GM19468 (cell line): ENCODE data around the gene EFNA4.

Source experiments
- ATAC-seq: cut with Tn5 transposase; IDR thresholded peaks from one replicate; pipeline ENCODE4 v1.9.1; 2021; ENCODE audit warnings: mild to moderate bottlenecking, moderate library complexity, moderate number of reproducible peaks; ENCODE audit not compliant: unreplicated experiment; ENCODE audit errors: extremely low read depth

EFNA4 gene

DNA sequence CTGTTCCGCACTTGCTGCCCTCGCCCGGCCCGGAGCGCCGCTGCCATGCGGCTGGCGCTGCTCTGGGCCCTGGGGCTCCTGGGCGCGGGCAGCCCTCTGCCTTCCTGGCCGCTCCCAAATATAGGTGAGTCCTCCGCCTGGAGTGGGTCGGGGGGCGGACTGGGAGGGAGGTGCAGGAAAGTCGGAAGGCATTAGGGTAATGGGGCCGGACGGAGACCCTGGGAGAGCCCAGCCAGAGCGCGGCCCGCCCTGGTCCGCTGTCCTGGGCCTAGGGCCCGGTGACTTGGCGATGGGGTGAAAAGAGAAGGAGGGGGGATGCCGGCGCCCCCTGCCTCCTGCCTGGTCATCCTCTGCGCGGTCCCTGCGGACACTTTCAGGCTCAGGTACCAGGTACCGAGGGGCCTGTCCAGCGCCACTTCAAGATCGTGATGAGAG, 12.2 kb upstream of the EFNA4 start:
- no peak for ATAC-seq

DNA sequence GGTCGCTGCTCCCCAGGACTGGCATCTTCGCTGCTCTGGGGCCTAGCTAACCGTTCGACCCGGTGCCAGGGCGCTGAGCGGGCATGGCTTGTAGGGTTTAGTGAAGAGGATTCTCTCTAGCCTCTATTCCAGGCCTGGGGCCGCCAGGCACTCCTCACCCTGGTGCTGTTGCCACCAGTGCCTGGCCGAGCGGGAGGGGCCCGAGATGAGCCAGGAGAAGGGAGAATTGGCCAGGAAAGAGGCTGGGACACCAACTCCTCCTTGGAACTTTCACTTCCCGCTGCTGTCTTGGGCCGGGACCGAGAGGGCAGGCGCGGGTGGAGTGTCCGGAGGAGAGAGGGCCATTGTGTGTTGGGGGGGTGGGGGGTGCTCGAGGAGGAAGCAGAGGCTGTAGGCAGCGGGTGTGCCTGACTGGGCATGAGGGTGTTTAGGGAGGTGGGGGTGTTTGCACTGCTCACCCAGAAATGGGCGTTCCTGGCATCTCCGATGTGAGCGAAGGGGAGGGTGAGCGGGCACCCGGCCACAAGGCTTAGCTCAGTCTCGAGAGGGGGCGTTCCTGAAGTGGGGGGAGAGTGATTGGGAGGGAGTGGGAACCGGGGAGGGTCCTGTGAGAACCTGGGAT, 11.7 kb upstream of the EFNA4 start:
- ATAC-seq, result no peak

DNA sequence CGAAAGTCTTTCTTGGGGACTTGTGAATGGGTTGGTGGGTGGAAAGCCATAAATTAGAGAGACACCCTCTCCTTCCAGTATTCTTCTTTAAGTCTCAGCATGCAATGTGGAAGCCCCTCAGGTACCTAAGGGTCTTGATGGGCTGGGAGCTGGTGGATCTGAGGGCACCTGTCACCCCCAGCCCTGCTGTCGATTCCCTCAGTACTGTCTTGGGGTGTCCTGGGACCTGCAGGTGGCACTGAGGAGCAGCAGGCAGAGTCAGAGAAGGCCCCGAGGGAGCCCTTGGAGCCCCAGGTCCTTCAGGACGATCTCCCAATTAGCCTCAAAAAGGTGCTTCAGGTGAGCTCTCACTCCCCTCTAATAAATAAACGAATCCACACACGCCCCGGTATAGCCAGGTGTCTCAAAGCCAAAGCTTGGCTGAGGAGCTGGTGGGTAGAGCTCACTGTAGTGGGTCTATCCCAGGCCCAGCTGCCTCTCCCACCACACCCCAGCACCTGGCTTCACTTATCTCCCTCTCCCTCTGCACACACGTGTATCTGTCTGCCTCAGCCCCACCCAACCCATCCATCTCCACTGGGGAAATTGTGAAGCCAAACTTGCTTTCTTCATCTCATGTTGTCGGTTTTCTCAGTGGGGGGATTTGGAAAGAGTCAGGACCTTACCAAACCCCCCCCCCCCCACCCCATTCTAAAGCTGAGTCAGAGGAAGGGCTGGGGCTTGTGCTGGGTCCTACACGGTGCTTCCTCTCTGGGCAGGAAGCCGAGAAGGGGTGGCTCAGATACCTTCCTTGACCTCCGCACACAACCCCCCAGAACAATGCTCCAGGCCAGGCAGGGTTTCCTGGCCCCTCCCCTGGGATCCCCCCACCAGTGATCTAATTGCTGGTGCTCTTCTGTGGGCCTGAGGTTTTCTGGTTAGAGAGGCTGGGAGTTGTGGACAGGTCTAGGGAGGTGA, 10.8 kb upstream of the EFNA4 start:
- ATAC-seq, result no peak

DNA sequence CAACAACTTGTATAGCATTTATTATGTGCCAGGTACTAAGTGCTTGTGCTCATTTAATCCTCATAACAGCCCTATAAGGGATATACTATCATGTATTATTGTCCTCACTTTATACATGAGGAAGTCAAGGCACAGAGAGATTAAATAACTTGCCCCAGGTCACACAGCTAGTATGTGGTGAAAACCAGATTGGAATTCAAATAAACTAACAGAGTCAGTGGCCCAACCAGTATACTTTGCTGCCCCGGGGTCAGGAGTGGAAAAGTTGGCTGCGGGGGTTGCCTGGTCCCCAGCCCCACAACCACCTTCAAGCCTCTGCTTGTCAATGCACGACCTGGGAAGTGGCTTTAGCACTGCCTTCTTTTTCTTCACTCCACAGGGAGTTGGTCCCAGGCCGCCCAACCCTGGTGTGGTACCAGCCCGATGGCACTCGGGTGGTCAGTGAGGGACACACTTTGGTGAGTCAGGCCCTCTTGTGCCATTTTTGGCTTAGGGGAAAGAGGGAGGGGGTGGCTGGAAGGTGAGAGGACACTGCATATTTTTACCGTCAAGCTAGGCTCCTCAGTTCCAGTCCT, 9.9 kb upstream of the EFNA4 start:
- no peak for ATAC-seq

DNA sequence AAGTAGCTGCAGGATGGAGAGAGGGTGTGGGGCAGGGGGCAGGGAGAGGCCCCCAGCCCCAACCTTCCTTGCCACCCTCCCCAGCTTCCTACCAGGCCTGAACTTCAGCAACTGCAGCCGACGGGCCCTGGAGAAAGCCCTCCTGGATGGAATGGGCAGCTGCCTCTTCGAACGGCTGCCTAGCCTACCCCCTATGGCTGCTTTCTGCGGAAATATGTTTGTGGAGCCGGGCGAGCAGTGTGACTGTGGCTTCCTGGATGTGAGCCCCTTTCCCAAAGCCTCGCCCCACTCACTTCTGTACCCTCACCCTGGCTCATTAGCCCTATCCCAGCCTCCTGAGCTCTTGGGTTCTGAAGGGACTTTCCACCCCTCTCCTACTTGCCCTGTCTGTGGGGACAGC, 6.4 kb upstream of the EFNA4 start:
- ATAC-seq, result no peak

DNA sequence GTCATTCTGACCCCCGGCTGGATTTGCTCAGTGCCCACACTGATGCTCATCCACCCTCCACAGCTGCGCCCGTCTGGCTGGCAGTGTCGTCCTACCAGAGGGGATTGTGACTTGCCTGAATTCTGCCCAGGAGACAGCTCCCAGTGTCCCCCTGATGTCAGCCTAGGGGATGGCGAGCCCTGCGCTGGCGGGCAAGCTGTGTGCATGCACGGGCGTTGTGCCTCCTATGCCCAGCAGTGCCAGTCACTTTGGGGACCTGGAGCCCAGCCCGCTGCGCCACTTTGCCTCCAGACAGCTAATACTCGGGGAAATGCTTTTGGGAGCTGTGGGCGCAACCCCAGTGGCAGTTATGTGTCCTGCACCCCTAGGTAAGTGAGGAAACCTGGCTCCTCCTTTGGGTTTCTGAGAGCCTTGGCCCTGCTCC, 5.7 kb upstream of the EFNA4 start:
- no peak for ATAC-seq

DNA sequence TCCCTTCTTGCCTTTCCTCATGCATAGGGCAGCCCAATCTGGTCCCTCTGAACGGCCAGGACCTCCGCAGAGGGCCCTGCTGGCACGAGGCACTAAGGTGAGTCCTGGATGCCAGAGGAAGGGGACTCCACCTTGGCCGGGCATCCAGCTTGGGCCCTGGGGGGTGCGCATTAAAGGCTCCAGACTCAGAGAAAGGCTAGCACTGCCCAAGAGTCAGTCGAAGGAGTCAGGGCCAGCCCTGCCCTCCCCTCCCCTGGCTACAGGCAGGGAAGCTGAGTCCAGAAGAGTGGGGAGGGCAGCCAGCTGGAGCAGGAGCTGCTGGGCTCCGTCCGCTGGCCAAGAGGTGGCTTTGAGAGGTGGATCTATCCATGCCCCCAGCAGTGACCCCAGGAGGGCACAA, 2.8 kb upstream of the EFNA4 start:
- no peak for ATAC-seq

DNA sequence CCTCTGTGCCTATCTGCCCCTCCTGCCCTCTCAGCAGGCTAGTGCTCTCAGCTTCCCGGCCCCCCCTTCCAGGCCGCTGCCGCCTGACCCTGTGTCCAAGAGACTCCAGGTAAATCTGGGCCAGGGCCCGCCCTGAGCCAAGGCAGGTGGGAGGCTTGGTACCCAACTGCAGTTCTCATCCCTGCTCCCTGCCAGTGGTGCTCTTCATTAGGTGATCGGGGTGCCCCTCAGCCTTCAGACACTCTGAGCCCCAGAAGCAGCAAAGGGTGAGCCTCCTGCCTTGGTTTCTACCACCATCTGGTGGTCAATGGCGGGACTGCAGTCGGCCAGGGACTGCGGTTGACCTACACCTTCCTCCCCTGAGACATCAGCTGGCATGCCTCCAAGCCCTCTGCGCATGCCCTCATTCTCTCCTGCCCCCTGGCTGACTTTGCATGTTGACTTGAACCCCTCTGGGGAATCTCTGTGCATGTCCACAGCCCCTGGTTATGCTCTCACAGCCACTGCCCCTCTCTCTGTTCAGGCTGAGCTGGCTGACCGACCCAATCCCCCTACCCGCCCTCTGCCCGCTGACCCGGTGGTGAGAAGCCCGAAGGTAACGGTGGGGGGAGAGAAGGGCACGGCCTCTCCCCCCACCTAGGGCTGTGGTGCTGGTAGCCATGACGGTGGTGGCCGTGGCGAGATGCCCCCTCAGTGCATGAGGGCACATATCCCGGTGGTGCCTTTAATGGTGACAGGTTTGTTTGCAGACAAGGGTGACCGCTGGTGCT, 2.0 kb upstream of the EFNA4 start:
- ATAC-seq, result no peak

DNA sequence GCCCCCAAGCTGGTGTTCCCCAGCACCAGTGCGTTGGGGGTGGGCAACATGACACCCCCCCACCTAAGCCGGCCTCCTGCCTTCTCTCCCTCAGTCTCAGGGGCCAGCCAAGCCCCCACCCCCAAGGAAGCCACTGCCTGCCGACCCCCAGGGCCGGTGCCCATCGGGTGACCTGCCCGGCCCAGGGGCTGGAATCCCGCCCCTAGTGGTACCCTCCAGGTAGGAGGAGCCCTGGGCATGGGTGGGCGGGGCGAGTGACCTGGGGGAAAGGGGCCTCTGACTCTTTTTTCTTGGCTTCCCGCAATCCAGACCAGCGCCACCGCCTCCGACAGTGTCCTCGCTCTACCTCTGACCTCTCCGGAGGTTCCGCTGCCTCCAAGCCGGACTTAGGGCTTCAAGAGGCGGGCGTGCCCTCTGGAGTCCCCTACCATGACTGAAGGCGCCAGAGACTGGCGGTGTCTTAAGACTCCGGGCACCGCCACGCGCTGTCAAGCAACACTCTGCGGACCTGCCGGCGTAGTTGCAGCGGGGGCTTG, 1.3 kb upstream of the EFNA4 start:
- ATAC-seq, result no peak

DNA sequence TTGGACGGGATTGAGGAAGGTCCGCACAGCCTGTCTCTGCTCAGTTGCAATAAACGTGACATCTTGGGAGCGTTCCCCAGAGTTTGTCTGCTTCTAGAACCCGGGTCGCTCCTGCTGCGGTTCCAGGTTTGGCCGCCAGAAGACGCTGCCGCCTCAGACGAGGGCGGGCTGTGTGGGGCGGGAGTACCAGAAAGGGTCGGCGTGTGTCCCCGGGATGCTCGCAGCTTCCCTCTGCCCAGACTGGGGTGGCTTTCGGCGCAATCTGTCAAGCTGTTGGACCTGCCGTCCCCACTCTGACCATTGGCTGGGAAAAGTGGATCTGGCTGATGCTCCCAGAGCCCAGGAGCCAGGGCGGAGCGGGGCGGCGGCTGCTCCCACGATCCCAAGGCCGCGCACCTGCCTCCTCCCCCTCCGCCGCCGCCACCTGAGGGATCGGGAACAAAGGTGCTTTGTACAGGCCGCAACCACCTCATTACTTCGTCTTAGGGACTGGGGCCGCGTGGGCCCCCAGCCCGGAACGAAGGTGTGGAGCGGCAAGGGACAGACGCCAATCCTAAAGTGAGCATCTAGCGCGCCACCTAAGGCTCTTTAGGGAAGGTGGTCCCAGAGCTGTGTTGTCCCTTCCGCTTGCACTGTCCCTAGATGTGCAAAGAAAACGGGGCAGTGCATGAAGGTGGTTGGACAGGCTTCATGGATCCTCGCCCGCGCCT, 683 bp upstream of the EFNA4 start:
- ATAC-seq, result no peak

DNA sequence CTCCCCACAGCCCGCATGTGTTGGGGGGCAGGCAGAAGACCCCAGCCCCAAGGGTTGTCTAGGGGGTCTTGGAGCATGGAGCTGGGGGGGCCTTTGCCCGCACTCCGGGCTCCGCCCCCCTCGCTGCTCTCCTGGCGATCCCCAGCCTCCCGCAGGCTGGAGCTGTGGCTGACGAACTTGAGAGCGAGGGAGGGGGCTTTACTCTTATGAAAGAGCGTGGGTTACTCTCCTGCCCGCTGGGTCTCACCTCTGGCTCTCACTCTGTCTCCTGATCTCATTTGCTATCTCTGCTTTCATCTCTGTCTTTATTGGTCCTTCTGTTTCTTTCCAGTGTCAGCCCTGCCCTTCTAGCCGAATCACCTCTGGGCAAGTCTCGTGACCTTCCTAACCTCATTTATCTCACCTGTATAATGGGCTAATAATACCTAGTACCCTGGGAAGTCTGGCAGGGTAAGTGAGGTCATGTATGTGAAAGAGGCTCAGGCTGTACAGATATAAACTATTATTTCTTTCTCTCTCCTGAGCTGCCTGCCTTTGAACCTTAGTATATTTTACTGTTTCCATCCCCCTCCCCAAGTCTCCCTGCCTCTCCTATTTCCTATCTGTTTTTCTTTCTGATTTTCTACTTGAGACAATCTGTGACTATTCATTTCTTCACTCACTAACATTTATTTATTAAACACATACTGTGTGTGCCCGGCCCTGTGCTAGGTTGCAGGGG, 731 bp downstream of the EFNA4 start:
- ATAC-seq, result no peak

DNA sequence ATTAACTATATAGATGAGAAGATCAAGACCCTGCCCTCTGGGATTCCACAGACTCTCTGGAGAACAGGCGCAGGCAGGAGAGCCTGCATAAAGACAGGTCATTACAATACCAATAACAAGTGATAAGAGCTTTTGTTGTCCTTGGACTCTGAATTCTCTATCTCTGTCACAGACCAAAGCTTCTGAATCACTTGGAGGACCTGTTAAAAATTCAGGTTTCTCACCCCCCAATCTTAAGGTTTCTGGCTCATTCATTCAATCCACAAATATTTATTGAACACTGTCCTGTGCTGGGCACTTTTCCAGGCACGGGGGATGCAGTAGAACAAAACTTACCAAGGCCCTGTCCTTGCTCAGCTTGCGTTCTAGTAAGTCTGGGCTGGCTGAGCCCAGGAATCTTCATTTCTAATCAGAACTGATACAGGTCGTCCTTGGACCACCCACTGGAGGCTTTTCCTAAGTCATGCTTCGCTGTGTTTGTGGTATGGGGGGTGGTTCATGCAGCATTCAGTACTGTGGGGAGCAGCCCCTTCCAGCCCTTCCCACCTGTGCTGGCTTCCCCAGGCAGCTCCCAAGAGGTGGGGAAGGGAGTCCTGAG, 1.4 kb downstream of the EFNA4 start:
- no peak for ATAC-seq

DNA sequence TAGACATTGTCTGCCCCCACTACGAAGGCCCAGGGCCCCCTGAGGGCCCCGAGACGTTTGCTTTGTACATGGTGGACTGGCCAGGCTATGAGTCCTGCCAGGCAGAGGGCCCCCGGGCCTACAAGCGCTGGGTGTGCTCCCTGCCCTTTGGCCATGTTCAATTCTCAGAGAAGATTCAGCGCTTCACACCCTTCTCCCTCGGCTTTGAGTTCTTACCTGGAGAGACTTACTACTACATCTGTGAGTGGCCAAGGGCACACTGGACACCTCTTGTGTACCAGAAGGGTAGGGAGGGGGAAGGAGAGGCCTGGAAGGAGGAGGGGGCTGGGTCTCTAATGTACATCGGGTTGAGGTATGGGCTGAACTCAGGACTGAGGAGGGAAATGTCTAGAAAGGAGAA, 3.2 kb downstream of the EFNA4 start:
- no peak for ATAC-seq

DNA sequence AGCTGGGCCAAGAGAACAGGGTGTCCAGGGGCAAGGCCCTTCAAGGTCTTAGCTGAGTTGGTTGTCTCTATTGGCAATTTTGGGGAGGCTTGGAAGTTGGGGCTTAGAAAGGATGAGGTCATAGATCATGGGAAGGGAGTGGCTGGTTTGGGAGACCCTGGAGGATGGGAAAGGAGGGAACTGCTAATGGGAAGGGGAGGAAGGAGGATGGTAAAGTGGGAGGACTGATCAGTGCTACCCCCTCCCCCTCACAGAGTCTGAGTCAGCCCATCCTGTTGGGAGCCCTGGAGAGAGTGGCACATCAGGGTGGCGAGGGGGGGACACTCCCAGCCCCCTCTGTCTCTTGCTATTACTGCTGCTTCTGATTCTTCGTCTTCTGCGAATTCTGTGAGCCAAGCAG, 5.1 kb downstream of the EFNA4 start:
- ATAC-seq, result no peak

DNA sequence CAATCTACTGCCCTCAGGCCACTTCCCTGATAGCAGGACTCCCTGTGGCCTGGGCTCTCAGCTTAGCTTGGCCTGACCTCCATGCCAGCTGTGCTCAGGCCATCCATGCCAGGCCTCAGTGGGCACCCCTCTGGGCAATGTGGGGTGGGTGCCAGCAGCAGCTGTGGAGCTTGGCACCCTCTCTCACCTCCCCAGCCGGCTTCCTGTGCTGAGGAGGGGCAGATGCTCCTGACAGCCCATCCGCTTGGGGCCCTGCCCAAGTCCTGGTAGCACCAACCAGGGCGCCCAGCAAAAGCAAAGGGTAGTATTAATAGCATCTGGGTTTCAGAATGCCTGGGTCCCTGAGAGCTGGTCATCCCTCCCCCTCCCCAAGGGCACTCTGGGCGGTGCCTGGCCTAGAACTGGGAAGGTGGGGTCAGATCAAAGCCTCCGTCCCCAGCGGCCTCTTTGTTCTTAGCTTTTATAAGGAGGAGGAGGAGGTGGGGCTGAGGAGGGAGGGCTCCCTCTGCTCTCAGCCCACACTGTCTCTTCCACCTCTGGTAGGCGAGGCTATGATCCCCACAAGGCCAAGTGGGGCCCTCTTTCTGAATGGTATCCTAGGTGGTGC, 6.1 kb downstream of the EFNA4 start:
- no peak for ATAC-seq

DNA sequence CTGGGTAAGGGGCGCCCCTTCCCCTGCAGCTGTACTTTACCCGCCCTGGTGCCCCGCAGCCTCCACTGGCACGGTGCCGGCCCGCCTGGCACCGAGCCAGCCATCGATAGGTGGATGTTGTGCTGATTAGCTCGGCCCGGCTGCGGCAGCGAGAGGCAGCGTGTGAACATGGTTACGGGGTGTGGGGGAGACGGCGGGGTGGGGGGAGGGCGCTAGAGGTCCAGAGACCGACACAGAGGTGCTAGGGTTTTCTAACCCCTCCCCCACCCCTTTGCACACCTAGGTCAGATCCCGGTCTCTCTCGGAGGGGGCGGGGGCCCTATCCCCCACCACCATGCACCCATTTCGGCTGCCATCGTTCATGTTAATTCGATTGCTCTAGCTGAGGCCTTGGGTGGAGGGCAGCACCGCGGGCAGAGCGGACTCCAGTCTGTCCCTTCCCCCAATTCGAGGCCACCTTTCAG, 6.7 kb downstream of the EFNA4 start:
- ATAC-seq, result no peak

DNA sequence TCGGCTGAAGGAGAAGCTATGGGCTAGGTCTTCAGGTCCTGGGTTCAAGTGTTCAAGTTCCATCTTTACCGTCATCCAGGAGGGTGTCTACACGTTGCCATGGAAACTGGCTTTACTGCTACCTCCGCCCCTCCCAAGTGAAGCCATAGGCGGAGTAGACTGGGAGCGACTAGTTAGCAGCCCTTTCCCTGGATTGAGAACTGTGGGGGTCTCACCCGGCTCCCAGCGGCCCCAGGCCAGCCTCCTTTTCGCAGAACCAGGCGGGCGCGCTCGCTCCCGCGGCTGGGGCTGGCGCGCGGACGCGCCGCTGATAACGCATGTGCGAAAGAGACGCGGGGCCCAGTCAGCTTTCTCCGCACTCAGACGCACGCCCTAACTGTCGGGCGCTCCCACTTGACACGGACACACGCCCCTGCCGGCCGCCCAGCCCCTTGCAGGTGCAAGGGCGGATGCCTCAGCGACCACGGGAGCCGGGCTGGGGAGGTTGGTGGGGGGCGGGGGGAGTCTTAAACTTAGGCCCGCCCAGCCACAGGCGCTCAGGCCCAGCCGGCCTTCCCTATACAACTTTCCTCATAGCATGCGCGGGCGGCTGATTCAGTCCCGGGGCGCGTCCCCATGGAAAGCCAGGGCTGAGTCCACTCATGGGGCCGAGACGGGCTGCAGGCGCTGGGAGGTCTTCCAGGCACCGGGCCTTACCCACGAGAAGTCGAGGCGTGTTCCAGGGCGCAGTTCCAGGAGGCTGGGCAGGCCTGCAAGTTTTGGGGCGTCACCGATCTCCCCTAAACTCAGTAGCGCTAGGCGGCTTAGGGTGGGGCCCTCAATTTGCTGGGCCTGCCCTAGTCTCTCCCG, 7.4 kb downstream of the EFNA4 start:
- no peak for ATAC-seq
